Bronchial epithelial cell (primary cell): ENCODE results near the gene WFDC12. TPM values are rescaled to one million over a fixed set of nuclear protein-coding genes. Genes with fewer than 3 reads are reported as not detected.
"Not testable (repeated sequence)": the region's sequence is repeated elsewhere in the genome, so short reads cannot be mapped to it uniquely, and the experiment has no call there.

Experiments used
- DNase-seq: peaks from one replicate; pipeline ENCODE4 v3.0.0-alpha.2; 2010; ENCODE audit warnings: low read depth
- FAIRE-seq: peaks from 2 replicates; lab custom pipeline; 2011; peaks lifted over from hg19 to GRCh38; lab: Jason Lieb, UNC
- H3K27me3 ChIP-seq: 2 replicates; pipeline ENCODE4 v1.5.1; 2011; ENCODE audit warnings: low read length; ENCODE audit not compliant: control insufficient read depth, insufficient read depth
- H3K36me3 ChIP-seq: 2 replicates; pipeline ENCODE4 v1.5.1; 2011; ENCODE audit warnings: low read length; ENCODE audit not compliant: control insufficient read depth, insufficient read depth
- H3K4me3 ChIP-seq: 2 replicates; pipeline ENCODE4 v1.5.1; 2011; ENCODE audit warnings: mild to moderate bottlenecking, low read depth, low read length, control low read depth
- total RNA-seq: library from RNA; depleted of rRNA; stranded (reverse); fragments of >200 nt; gene quantifications from 2 replicates; pipeline ENCODE4 v1.2.1, GENCODE V29; 2014
- TF ChIP-seq, protein P1 (sequence below): IDR thresholded peaks from 2 replicates; pipeline ENCODE4 v1.5.1; 2011; ENCODE audit warnings: mild to moderate bottlenecking, moderate library complexity, low read length, control low read depth, inconsistent platforms; ENCODE audit not compliant: insufficient read depth, severe bottlenecking

Gene WFDC12
- total RNA-seq, 1 donor from 2014 or later = not detected

DNA sequence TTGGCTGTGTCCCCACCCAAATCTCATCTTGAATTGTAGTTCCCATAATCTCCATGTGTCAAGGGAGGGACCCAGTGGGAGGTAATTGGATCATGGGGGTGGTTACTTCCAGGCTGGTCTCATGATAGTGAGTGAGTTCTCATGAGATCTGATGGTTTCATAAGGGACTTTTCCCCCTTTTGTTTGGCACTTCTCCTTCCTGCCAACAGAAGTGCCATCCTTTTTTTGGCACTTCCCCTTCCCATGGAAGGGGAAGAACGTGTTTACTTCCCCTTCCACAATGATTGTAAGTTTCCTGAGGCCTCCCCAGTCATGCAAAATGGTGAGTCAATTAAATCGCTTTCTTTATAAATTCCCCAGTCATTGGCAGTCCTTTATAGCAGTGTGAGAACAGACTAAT lies 32.4 kb upstream of the WFDC12 start:
- Histone ChIP-seq H3K27me3 (peaks cover 8% of the 10 kb centered on the region), H3K36me3 (no peaks in the 10 kb centered on the region), H3K4me3 (no peak overlapping the region)
- FAIRE-seq (no peak), DNase-seq (no peak)
- TF ChIP-seq, protein P1, sequence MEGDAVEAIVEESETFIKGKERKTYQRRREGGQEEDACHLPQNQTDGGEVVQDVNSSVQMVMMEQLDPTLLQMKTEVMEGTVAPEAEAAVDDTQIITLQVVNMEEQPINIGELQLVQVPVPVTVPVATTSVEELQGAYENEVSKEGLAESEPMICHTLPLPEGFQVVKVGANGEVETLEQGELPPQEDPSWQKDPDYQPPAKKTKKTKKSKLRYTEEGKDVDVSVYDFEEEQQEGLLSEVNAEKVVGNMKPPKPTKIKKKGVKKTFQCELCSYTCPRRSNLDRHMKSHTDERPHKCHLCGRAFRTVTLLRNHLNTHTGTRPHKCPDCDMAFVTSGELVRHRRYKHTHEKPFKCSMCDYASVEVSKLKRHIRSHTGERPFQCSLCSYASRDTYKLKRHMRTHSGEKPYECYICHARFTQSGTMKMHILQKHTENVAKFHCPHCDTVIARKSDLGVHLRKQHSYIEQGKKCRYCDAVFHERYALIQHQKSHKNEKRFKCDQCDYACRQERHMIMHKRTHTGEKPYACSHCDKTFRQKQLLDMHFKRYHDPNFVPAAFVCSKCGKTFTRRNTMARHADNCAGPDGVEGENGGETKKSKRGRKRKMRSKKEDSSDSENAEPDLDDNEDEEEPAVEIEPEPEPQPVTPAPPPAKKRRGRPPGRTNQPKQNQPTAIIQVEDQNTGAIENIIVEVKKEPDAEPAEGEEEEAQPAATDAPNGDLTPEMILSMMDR = no peak

DNA sequence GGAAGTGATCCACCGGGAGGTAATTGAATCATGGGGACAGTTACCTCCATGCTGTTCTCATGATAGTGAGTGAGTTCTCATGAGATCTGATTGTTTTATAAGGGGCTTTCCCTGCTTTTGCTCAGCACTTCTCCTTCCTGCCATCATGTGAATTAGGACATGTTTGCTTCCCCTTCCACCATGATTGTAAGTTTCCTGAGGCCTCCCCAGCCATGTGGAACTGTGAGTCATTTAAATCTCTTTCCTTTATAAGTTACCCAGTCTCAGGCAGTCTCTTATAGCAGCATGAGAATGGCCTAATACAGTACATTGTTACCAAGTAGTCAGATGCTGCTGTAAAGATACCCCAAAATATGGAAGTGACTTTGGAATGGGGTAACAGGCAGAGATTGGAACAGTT lies 30.5 kb upstream of the WFDC12 start:
- DNase-seq, FAIRE-seq, H3K4me3 ChIP-seq, H3K36me3 ChIP-seq: not testable (repeated sequence)
- H3K27me3 ChIP-seq = peaks cover 16% of the 10 kb centered on the region

DNA sequence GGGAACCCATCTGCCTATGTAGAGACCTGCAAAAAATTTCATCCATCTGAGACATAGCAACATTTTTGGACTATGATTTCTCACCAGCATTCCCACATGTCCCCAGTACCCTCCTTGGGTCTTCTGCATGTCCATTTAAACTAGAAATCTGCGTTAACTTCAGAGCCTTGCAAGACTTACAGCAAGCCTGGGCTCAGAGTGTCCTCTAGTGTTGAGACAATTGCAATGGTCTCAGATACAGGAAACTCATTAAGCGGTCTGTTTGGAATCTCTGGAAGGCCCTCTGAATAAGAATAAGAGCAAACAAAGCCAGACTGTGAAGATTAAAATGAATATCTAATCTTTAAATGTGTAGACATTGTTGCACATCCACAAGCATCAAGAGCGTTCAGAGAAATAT lies 29.9 kb upstream of the WFDC12 start:
- TF ChIP-seq, protein P1 = no peak
- DNase-seq (no peak), FAIRE-seq (no peak)
- Histone ChIP-seq H3K36me3 (no peaks in the 10 kb centered on the region), H3K4me3 (no peak overlapping the region), H3K27me3 (peaks cover 19% of the 10 kb centered on the region)

DNA sequence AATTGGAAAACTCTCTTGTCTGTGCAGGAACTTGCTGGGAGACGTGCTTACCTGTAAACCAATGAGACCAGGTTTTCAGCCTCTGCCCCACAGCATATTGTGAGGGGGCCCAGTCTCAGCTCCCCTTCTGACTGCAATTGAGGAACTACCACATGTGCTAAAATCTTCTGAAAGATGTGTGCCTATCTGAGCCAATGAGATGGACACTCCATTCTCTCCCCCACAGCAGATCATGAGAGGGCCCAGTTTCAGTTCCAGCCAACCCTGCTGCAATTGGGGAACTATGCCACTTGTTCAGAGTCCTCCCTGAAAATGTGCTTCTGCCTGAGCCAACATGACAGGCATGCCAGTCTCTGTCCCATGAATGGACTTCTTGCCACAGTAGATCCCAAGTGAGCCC lies 29.5 kb upstream of the WFDC12 start:
- FAIRE-seq = no peak

DNA sequence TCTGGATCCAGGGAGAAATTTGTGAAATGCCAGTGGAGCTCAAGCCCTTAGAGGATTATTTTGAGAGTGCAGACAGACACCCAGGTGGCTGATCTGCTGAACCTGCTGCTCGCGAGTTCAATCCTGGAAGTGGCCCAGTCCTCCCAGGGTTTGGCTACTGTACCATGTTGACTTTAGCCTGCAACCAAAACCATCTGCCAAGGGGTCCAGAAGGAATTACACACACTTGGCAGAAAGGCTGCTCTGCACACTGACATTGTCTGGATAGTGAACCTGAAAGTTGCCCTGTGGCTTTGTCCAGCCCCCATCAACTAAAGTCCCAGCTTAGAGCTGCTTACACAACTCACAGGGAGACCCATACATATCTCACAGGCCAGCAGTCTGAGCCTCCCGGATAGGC lies 28.9 kb upstream of the WFDC12 start:
- FAIRE-seq = no peak

More for the DNA sequence above, 29.5 kb upstream of the WFDC12 start:
- TF ChIP-seq, protein P1 = no peak
- H3K36me3 ChIP-seq = no peaks in the 10 kb centered on the region
- peaks cover 19% of the 10 kb centered on the region for H3K27me3 ChIP-seq
- DNase-seq = no peak
- no peak overlapping the region for H3K4me3 ChIP-seq

DNA sequence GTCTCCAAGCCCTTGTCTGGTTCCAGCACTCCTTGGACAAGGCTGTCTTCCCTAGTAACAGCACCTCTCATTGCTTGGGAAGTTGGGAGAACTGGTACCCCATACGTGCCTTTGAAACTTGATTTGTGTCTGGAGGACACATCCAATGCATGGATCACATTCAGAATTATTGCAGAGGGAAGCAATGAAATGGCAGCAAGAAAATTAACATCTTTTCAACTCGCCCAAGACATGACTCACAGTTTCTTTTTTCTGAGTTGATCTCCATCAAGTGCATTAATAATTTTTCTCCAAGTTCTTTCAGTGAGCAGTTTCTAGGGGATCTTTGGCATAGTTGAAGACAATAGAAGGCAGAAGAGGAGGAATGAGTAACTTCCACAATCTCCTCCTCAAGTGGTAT lies 28.1 kb upstream of the WFDC12 start:
- DNase-seq (no peak), FAIRE-seq (no peak)
- no peaks in the 10 kb centered on the region for H3K36me3 ChIP-seq
- H3K27me3 ChIP-seq = peaks cover 21% of the 10 kb centered on the region
- H3K4me3 ChIP-seq = no peak overlapping the region
- TF ChIP-seq, protein P1 = no peak

More for the DNA sequence above, 28.9 kb upstream of the WFDC12 start:
- Histone ChIP-seq H3K36me3 (no peaks in the 10 kb centered on the region), H3K4me3 (no peak overlapping the region), H3K27me3 (peaks cover 21% of the 10 kb centered on the region)
- no peak for DNase-seq
- TF ChIP-seq, protein P1 = no peak
